Large intestine (tissue), 3 donors: ENCODE data around the gene MMP25. TPM values are rescaled to one million over a fixed set of nuclear protein-coding genes. Genes with fewer than 3 reads are reported as not detected.

Experiments
- DNase-seq, 2 donors: peaks; one replicate each; pipeline versions ENCODE4 v3.0.0 to v3.0.0-alpha.2; 2013
- H3K27ac ChIP-seq: one replicate; pipeline ENCODE4 v1.5.1; 2013; ENCODE audit warnings: low read length
- H3K27me3 ChIP-seq: 2 replicates; pipeline ENCODE4 v1.6.1; 2013; ENCODE audit warnings: low read length; ENCODE audit not compliant: control insufficient read depth, insufficient read depth
- H3K36me3 ChIP-seq: 2 replicates; pipeline ENCODE4 v1.6.1; 2013; ENCODE audit warnings: low read length; ENCODE audit not compliant: control insufficient read depth, insufficient read depth
- H3K4me1 ChIP-seq: one replicate; pipeline ENCODE4 v1.6.1; 2013; ENCODE audit warnings: low read length; ENCODE audit not compliant: control insufficient read depth, insufficient read depth
- H3K4me3 ChIP-seq: one replicate; pipeline ENCODE4 v1.5.1; 2013; ENCODE audit warnings: low read length
- H3K9me3 ChIP-seq: one replicate; pipeline ENCODE4 v1.6.1; 2013; ENCODE audit warnings: mild to moderate bottlenecking, low read depth, low read length, moderate library complexity; ENCODE audit not compliant: control insufficient read depth
- WGBS: methylation state at CpG from one replicate; pipeline ENCODE4 v1.1.5; 2013; ENCODE audit warnings: low lambda C conversion rate; ENCODE audit not compliant: insufficient coverage; 5-methylcytosine and 5-hydroxymethylcytosine counted together
- polyA plus RNA-seq: library from polyadenylated mRNA; unstranded; fragments of 120-200 nt; gene quantifications from one replicate; pipeline ENCODE4 v1.2.1, GENCODE V29; 2013

The MMP25 gene
- polyA plus RNA-seq, 1 donor, result 4.3 TPM

DNA sequence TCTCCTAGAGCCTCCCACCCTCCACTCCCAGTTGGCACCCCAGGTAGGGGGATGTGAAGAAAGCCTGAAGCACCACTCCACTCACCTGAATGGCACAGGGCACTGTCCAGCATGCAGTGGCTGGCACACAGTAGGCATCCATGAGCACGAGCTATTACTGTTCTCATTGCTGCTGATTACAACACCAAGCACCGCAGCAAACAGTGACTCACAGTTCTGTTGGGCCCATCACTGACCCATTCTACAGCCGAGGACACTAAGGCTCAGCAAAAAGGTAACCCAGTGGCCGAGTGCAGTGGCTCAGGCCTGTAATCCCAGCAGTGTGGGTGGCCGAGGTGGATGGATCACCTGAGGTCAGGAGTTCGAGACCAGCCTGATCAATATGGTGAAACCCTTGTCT, 50.0 kb downstream of the MMP25 start:
- Histone ChIP-seq H3K27me3 (peaks cover 41% of the 10 kb centered on the region), H3K4me1 (peaks cover 14% of the 10 kb centered on the region), H3K4me3 (no peak overlapping the region), H3K36me3 (no peaks in the 10 kb centered on the region), H3K9me3 (no peaks in the 10 kb centered on the region), H3K27ac (no peak overlapping the region)
- DNase-seq, result no peak
- WGBS, result no CpG with 5 or more reads among the region's 6 CpGs

DNA sequence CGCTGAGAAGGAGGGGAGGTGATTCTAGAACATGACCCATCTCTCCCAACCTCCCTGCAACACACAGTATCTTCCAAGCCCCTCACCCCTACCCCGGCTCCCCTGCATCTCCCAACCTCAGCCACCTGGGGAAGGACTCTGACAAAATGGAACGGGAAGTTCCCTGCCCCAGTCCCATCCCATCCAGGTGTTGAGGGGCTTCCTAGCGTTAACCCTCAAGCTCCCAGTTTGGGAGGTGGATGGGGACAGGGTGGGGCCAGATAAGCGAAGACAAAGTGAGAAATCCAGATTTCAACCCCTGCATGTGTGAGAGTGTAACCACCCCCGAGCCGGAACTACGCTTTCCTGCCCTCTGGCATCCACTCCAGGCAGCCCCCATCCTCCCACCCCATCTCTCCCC, 50.9 kb downstream of the MMP25 start:
- WGBS, result no CpG with 5 or more reads among the region's 8 CpGs
- Histone ChIP-seq H3K27me3 (peaks cover 41% of the 10 kb centered on the region), H3K9me3 (no peaks in the 10 kb centered on the region), H3K4me1 (peaks cover 14% of the 10 kb centered on the region), H3K4me3 (no peak overlapping the region), H3K27ac (no peak overlapping the region), H3K36me3 (no peaks in the 10 kb centered on the region)
- no peak for DNase-seq

GRCh38 chr16:3098459-3099394, 52.4 kb downstream of the MMP25 start, which contains the start of gene ZSCAN10:
TSS of gene ZSCAN10 (minus strand) at chr16:3099294. CDS start at chr16:3092937, 6,357 bp downstream.
- no peak within 1 kb of the TSS for H3K27ac ChIP-seq
- H3K9me3 ChIP-seq, result no peaks in the 10 kb centered on the region
- no CpG with 5 or more reads among the region's 21 CpGs for WGBS
- no peak for DNase-seq
- H3K27me3 ChIP-seq, result peaks cover 41% of the 10 kb centered on the region
- H3K4me1 ChIP-seq, result peaks cover 14% of the 10 kb centered on the region
- H3K4me3 ChIP-seq, result no peak within 1 kb of the TSS
- H3K36me3 ChIP-seq, result no peaks in the 10 kb centered on the region

DNA sequence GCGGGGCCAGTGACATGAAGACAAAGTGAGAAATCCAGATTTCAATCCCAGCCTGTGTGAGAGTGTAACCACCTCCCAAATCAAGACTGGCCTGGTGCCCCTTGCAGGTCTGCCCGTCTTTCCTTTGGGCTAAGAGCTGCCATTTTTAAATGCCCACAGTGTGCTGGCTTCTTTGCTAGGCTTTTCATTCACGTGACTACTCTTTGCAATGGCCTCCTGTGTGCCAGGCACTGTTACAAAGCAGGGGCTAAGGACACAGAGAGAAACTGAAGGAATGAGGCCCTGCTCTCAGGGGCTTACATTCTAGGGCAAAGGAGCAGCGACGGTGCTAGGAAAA, 53.0 kb downstream of the MMP25 start:
- WGBS, result no CpG with 5 or more reads among the region's 5 CpGs
- H3K27ac ChIP-seq, result no peak overlapping the region
- no peak for DNase-seq
- H3K36me3 ChIP-seq, result no peaks in the 10 kb centered on the region
- peaks cover 14% of the 10 kb centered on the region for H3K4me1 ChIP-seq
- H3K4me3 ChIP-seq, result no peak overlapping the region
- no peaks in the 10 kb centered on the region for H3K9me3 ChIP-seq
- peaks cover 41% of the 10 kb centered on the region for H3K27me3 ChIP-seq

DNA sequence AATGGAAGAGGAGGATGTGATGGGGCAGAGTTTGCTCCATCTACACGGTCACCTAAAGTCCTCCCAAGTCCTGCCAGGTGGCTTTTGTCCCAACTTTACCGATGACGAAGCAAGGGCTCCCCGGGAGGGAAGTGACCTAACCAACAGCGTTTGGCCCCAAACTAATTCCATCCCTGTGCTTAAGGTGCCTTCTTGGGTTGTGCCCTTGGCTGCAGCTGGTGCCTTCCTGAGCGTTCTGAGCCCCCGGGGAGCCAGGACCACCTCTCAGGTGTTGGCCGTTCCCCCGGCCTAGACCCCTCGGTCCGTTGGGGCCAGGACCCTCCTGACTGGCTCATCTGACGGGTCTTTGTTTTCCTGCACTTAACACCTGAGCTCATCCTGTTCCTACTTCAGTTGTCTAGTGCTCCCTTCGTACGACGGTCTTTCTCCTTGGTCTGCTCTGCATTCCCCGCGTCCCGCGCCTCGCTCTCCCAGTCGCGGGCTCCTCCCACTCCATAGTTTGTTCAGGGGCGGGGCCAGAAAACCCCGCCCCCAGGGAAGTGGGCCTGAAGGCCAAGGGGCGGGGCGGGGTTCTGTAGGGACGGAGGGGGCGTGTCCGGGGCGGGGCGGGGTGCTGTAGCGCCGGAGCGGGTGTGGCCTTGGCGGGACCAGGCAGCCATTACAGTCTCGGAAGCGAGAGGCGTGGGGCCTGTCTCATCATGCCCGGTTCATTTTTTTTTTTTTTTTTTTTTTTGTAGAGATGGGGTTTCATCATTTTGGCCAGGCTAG, 53.6 kb downstream of the MMP25 start:
- H3K27me3 ChIP-seq, result peaks cover 41% of the 10 kb centered on the region
- H3K4me1 ChIP-seq, result peaks cover 14% of the 10 kb centered on the region
- peak; percentile 86 to 88 for DNase-seq
- H3K36me3 ChIP-seq, result no peaks in the 10 kb centered on the region
- WGBS, result no CpG with 5 or more reads among the region's 39 CpGs
- H3K9me3 ChIP-seq, result no peaks in the 10 kb centered on the region
- H3K27ac ChIP-seq, result no peak overlapping the region
- H3K4me3 ChIP-seq, result no peak overlapping the region

GRCh38 chr16:3101018-3101840, 54.9 kb downstream of the MMP25 start:
- 0% methylated on average over 1 of the region's 29 CpGs for WGBS
- H3K9me3 ChIP-seq, result no peaks in the 10 kb centered on the region
- H3K27me3 ChIP-seq, result peaks cover 36% of the 10 kb centered on the region
- no peak overlapping the region for H3K4me3 ChIP-seq
- peak in 1 of 2 donors; percentile 46 for DNase-seq
- H3K27ac ChIP-seq, result no peak overlapping the region
- no peaks in the 10 kb centered on the region for H3K36me3 ChIP-seq
- H3K4me1 ChIP-seq, result peaks cover 14% of the 10 kb centered on the region

DNA sequence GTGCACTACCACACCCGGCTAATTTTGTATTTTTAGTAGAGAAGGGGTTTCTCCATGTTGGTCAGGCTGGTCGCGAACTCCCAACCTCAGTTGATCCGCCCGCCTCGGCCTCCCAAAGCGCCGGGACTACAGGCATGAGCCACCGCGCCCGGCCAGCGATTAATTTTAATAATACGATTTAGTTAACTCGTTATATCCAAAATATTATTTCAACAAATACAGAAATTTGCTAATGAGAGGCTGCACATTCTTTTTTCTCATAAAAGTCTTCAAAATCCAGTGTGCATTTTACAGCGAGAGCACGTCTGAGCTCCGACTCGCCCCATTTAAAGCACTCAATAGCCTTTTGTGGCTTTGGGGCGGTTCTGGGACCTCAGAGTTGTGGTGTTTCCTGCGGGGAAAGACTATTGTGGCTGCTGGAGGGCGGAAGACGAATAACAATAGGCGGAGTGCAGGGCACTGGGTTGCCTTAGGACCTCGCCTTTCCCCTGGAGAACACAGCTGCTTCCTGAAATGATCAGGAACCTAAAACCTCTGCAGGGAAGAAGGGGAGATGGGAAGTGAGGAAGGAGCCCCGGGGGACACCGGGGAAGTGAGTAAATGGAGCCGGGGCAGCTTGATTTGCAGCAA, 55.6 kb downstream of the MMP25 start:
- no peak overlapping the region for H3K4me3 ChIP-seq
- H3K27me3 ChIP-seq, result peaks cover 30% of the 10 kb centered on the region
- no peaks in the 10 kb centered on the region for H3K9me3 ChIP-seq
- no peak for DNase-seq
- H3K36me3 ChIP-seq, result no peaks in the 10 kb centered on the region
- 52% methylated on average over 2 of the region's 27 CpGs for WGBS
- peaks cover 14% of the 10 kb centered on the region for H3K4me1 ChIP-seq
- no peak overlapping the region for H3K27ac ChIP-seq

- Histone ChIP-seq H3K9me3 (no peaks in the 10 kb centered on the region), H3K36me3 (no peaks in the 10 kb centered on the region), H3K4me1 (peaks cover 7% of the 10 kb centered on the region), H3K4me3 (peak overlapping the region; percentile 75), H3K27ac (peak overlapping the region; percentile 65), H3K27me3 (no peaks in the 10 kb centered on the region)
- DNase-seq, result peak; percentile 89 to 90
- no CpG with 5 or more reads among the region's 74 CpGs for WGBS
These were observed 60.0 kb downstream of the MMP25 start for GRCh38 chr16:3106205-3106928.
